Fibroblast of pulmonary artery (primary cell): ENCODE measurements around the gene ME1.
"Not testable (repeated sequence)": the region's sequence is repeated elsewhere in the genome, so short reads cannot be mapped to it uniquely, and the experiment has no call there.

ENCODE experiments used
- DNase-seq: peaks from one replicate; pipeline ENCODE4 v3.0.0-alpha.2; 2010; ENCODE audit warnings: low read depth
- H3K4me3 ChIP-seq: replicated peaks from 2 replicates; pipeline ENCODE4 v1.5.1; 2011; ENCODE audit warnings: low read depth, mild to moderate bottlenecking, control low read depth, low read length, moderate library complexity
- CTCF ChIP-seq: IDR thresholded peaks from 2 replicates; pipeline ENCODE4 v1.5.1; 2011; ENCODE audit warnings: mild to moderate bottlenecking, control low read depth, low read length, inconsistent platforms; ENCODE audit errors: missing control alignments

ME1 gene

GRCh38 chr6:83198486-83199172, 232.2 kb downstream of the ME1 start:
- no peak overlapping the region for H3K4me3 ChIP-seq
- peak; percentile 49 for DNase-seq
- TF ChIP-seq CTCF = no peak

- peak overlapping the region; percentile 87 for H3K4me3 ChIP-seq
- no peak for TF ChIP-seq CTCF
- DNase-seq = no peak
Measured at GRCh38 chr6:83193747-83194566, 236.9 kb downstream of the ME1 start.

- DNase-seq = peak; percentile 86
- no peak for TF ChIP-seq CTCF
- peak within 1 kb of the TSS; percentile 87 for H3K4me3 ChIP-seq
Measured at GRCh38 chr6:83192871-83193746, 237.7 kb downstream of the ME1 start, which contains the start of the genes PGM3 and RWDD2A. TSS of gene PGM3 (minus strand) at chr6:83193265. CDS start at chr6:83191012, 2,253 bp downstream. TSS of gene RWDD2A (plus strand) at chr6:83193357. CDS start at chr6:83194452, 1,095 bp downstream.

- no peak for DNase-seq
- no peak for TF ChIP-seq CTCF
- peak overlapping the region; percentile 87 for H3K4me3 ChIP-seq
Measured at GRCh38 chr6:83192456-83192855, 238.4 kb downstream of the ME1 start.

- peak overlapping the region; percentile 87 for H3K4me3 ChIP-seq
Measured at GRCh38 chr6:83191974-83192373, 238.9 kb downstream of the ME1 start.

GRCh38 chr6:83190626-83191025, 240.2 kb downstream of the ME1 start:
- no peak for TF ChIP-seq CTCF
- DNase-seq = no peak

More at GRCh38 chr6:83191974-83192373, 238.9 kb downstream of the ME1 start:
- DNase-seq = not testable (repeated sequence)

GRCh38 chr6:83188501-83188900, 242.3 kb downstream of the ME1 start:
- DNase-seq = no peak
- TF ChIP-seq CTCF = no peak
- H3K4me3 ChIP-seq = no peak overlapping the region

More at GRCh38 chr6:83190626-83191025, 240.2 kb downstream of the ME1 start:
- H3K4me3 ChIP-seq = no peak overlapping the region
